Karpas-422 (cell line): Measurements from ENCODE around the gene TMEM131. TPM values are rescaled to one million over a fixed set of nuclear protein-coding genes. Genes with fewer than 3 reads are reported as not detected.
"Not testable (repeated sequence)": the region's sequence is repeated elsewhere in the genome, so short reads cannot be mapped to it uniquely, and the experiment has no call there.

Source experiments
- DNase-seq: peaks from one replicate; pipeline ENCODE4 v3.0.0-alpha.2; 2015
- H2AFZ ChIP-seq: fragments of 200-600 bp; sonication (generic); 2 replicates; pipeline ENCODE4 v1.6.1; 2014; ENCODE audit warnings: antibody characterized with exemption, low read length, mixed read lengths
- H3K27ac ChIP-seq: fragments of 200-600 bp; sonication (generic); 2 replicates; pipeline ENCODE4 v1.5.1; 2014; ENCODE audit warnings: mild to moderate bottlenecking, low read length, moderate library complexity
- H3K27me3 ChIP-seq: fragments of 200-600 bp; sonication (generic); 2 replicates; pipeline ENCODE4 v1.6.1; 2014; ENCODE audit warnings: low read length, mixed read lengths
- H3K36me3 ChIP-seq: fragments of 200-600 bp; sonication (generic); 2 replicates; pipeline ENCODE4 v1.6.1; 2014; ENCODE audit warnings: low read length, mixed read lengths; ENCODE audit not compliant: insufficient read depth
- H3K4me1 ChIP-seq: fragments of 200-600 bp; sonication (generic); 2 replicates; pipeline ENCODE4 v1.6.1; 2014; ENCODE audit warnings: mild to moderate bottlenecking, low read length, mixed read lengths
- H3K4me2 ChIP-seq: fragments of 200-600 bp; sonication (generic); 2 replicates; pipeline ENCODE4 v1.6.1; 2014; ENCODE audit warnings: low read length, low read depth, mild to moderate bottlenecking; ENCODE audit not compliant: poor library complexity, severe bottlenecking
- H3K4me3 ChIP-seq: fragments of 200-600 bp; sonication (generic); 2 replicates; pipeline ENCODE4 v1.5.1; 2014; ENCODE audit warnings: mild to moderate bottlenecking, antibody characterized with exemption, low read length, mixed read lengths
- H3K79me2 ChIP-seq: fragments of 200-600 bp; sonication (generic); 2 replicates; pipeline ENCODE4 v1.6.1; 2014; ENCODE audit warnings: mild to moderate bottlenecking, low read length, mixed read lengths
- H3K9ac ChIP-seq: fragments of 200-600 bp; sonication (generic); 2 replicates; pipeline ENCODE4 v1.6.0; 2014; ENCODE audit warnings: low read length
- H3K9me2 ChIP-seq: fragments of 200-600 bp; sonication (generic), shearing (Covaris generic); replicated peaks from 2 replicates; pipeline ENCODE4 v1.6.0; 2014; ENCODE audit warnings: mild to moderate bottlenecking, low read length, moderate library complexity; ENCODE audit not compliant: insufficient read depth
- H3K9me3 ChIP-seq: fragments of 300-700, 200-600 bp; sonication (generic); 2 replicates; pipeline ENCODE4 v1.6.1; 2014; ENCODE audit warnings: low read length, mixed read lengths
- H4K20me1 ChIP-seq: fragments of 200-600 bp; sonication (generic); 2 replicates; pipeline ENCODE4 v1.6.1; 2014; ENCODE audit warnings: mild to moderate bottlenecking, antibody characterized with exemption, low read length, low read depth; ENCODE audit not compliant: insufficient read depth
- total RNA-seq: library from RNA; depleted of rRNA; stranded (reverse); fragments of >200 nt; shearing (Covaris generic); gene quantifications from 2 replicates; pipeline ENCODE4 v1.2.3, GENCODE V29; 2014; ENCODE audit warnings: low replicate concordance

Gene TMEM131
- total RNA-seq, 1 experiment from 2014 or later: 20.9 TPM

- Histone ChIP-seq H2AFZ (no peak overlapping the region), H3K4me2 (no peak overlapping the region), H3K27ac (no peak overlapping the region), H3K9me3 (no peaks in the 10 kb centered on the region), H3K4me3 (no peak overlapping the region), H3K4me1 (no peaks in the 10 kb centered on the region), H3K36me3 (no peaks in the 10 kb centered on the region), H3K79me2 (no peaks in the 10 kb centered on the region; the same call in 1 of the 2 replicates), H3K9ac (no peak overlapping the region), H3K27me3 (no peaks in the 10 kb centered on the region), H4K20me1 (peaks cover 70% of the 10 kb centered on the region), H3K9me2 (no peaks in the 10 kb centered on the region)
- no peak for DNase-seq
These were observed 29.1 kb downstream of the TMEM131 start for GRCh38 chr2:97966545-97967215.

- DNase-seq: no peak
- Histone ChIP-seq H3K36me3 (no peaks in the 10 kb centered on the region), H2AFZ (no peak overlapping the region), H3K4me2 (no peak overlapping the region), H3K4me1 (no peaks in the 10 kb centered on the region), H3K27ac (no peak overlapping the region), H4K20me1 (peaks cover 77% of the 10 kb centered on the region), H3K9me2 (no peaks in the 10 kb centered on the region), H3K4me3 (no peak overlapping the region), H3K27me3 (no peaks in the 10 kb centered on the region), H3K79me2 (no peaks in the 10 kb centered on the region; the same call in 1 of the 2 replicates), H3K9ac (no peak overlapping the region), H3K9me3 (no peaks in the 10 kb centered on the region)
These were observed 30.6 kb downstream of the TMEM131 start for GRCh38 chr2:97965116-97965515.

GRCh38 chr2:97963880-97964279 is 31.9 kb downstream of the TMEM131 start:
- no peaks in the 10 kb centered on the region for H3K36me3 ChIP-seq
- no peaks in the 10 kb centered on the region for H3K4me1 ChIP-seq
- H3K27ac ChIP-seq: no peak overlapping the region
- no peak for DNase-seq
- H4K20me1 ChIP-seq: peaks cover 71% of the 10 kb centered on the region
- H3K79me2 ChIP-seq: no peaks in the 10 kb centered on the region; the same call in 1 of the 2 replicates
- no peak overlapping the region for H3K4me2 ChIP-seq
- H3K9me3 ChIP-seq: no peaks in the 10 kb centered on the region
- H3K4me3 ChIP-seq: no peak overlapping the region
- H3K9me2 ChIP-seq: no peaks in the 10 kb centered on the region
- H2AFZ ChIP-seq: no peak overlapping the region
- no peak overlapping the region for H3K9ac ChIP-seq
- no peaks in the 10 kb centered on the region for H3K27me3 ChIP-seq

- H3K9me2 ChIP-seq: no peaks in the 10 kb centered on the region
- no peak for DNase-seq
- H3K79me2 ChIP-seq: no peaks in the 10 kb centered on the region; the same call in 1 of the 2 replicates
- no peak overlapping the region for H3K4me3 ChIP-seq
- H3K4me1 ChIP-seq: no peaks in the 10 kb centered on the region
- H3K9ac ChIP-seq: no peak overlapping the region
- H2AFZ ChIP-seq: no peak overlapping the region
- peaks cover 72% of the 10 kb centered on the region for H4K20me1 ChIP-seq
- no peak overlapping the region for H3K27ac ChIP-seq
- H3K36me3 ChIP-seq: no peaks in the 10 kb centered on the region
- no peaks in the 10 kb centered on the region for H3K9me3 ChIP-seq
- no peak overlapping the region for H3K4me2 ChIP-seq
- no peaks in the 10 kb centered on the region for H3K27me3 ChIP-seq
These were observed 32.7 kb downstream of the TMEM131 start for GRCh38 chr2:97963079-97963406.

GRCh38 chr2:97961534-97961933 is 34.2 kb downstream of the TMEM131 start:
- H3K4me2 ChIP-seq: no peak overlapping the region
- H3K4me1 ChIP-seq: no peaks in the 10 kb centered on the region
- H3K9ac ChIP-seq: no peak overlapping the region
- no peak for DNase-seq
- H3K9me2 ChIP-seq: no peaks in the 10 kb centered on the region
- H3K27me3 ChIP-seq: no peaks in the 10 kb centered on the region
- no peaks in the 10 kb centered on the region for H3K9me3 ChIP-seq
- no peak overlapping the region for H3K4me3 ChIP-seq
- no peaks in the 10 kb centered on the region; the same call in 1 of the 2 replicates for H3K79me2 ChIP-seq
- H3K27ac ChIP-seq: no peak overlapping the region
- peaks cover 65% of the 10 kb centered on the region for H4K20me1 ChIP-seq
- no peak overlapping the region for H2AFZ ChIP-seq
- no peaks in the 10 kb centered on the region for H3K36me3 ChIP-seq

GRCh38 chr2:97958184-97958583 is 37.6 kb downstream of the TMEM131 start:
- Histone ChIP-seq H4K20me1 (peaks cover 47% of the 10 kb centered on the region), H3K27ac (no peak overlapping the region), H3K9me3 (no peaks in the 10 kb centered on the region), H3K4me2 (no peak overlapping the region), H3K36me3 (no peaks in the 10 kb centered on the region), H3K27me3 (no peaks in the 10 kb centered on the region), H3K9ac (no peak overlapping the region), H3K4me1 (peaks cover 9% of the 10 kb centered on the region), H2AFZ (no peak overlapping the region), H3K9me2 (no peaks in the 10 kb centered on the region), H3K4me3 (no peak overlapping the region), H3K79me2 (peaks cover 3% of the 10 kb centered on the region)
- no peak for DNase-seq

- H3K4me2 ChIP-seq: no peak overlapping the region
- H3K4me3 ChIP-seq: no peak overlapping the region
- no peaks in the 10 kb centered on the region for H3K9me3 ChIP-seq
- no peak overlapping the region for H2AFZ ChIP-seq
- no peak overlapping the region for H3K9ac ChIP-seq
- H3K27ac ChIP-seq: no peak overlapping the region
- H3K27me3 ChIP-seq: no peaks in the 10 kb centered on the region
- no peaks in the 10 kb centered on the region for H3K9me2 ChIP-seq
- H3K36me3 ChIP-seq: no peaks in the 10 kb centered on the region
- no peak for DNase-seq
- H3K79me2 ChIP-seq: peaks cover 4% of the 10 kb centered on the region
- H4K20me1 ChIP-seq: peaks cover 53% of the 10 kb centered on the region
- peaks cover 9% of the 10 kb centered on the region for H3K4me1 ChIP-seq
These were observed 38.1 kb downstream of the TMEM131 start for GRCh38 chr2:97957432-97958183.

GRCh38 chr2:97956753-97957152 is 39.0 kb downstream of the TMEM131 start:
- not testable (repeated sequence) for H3K4me1 ChIP-seq, DNase-seq, H3K9me2 ChIP-seq, H3K36me3 ChIP-seq, H3K27ac ChIP-seq, H3K9me3 ChIP-seq, H3K79me2 ChIP-seq, H2AFZ ChIP-seq, H3K4me3 ChIP-seq, H3K4me2 ChIP-seq, H3K9ac ChIP-seq, H3K27me3 ChIP-seq
- H4K20me1 ChIP-seq: peaks cover 58% of the 10 kb centered on the region
